Caco-2 (cell line): ENCODE results near the gene LGALS4. TPM values are rescaled to one million over a fixed set of nuclear protein-coding genes. Genes with fewer than 3 reads are reported as not detected.

Experiments used
- BruUV-seq: library from RNA; stranded (reverse); fragments of 400-500 nt; replicated peaks from 2 replicates; lab custom pipeline; 2021; lab: Mats Ljungman, UMichigan
- CTCF ChIA-PET: fragments of 300-600 bp; sonication (Branson Sonifier 250); formaldehyde crosslinking; loops from one replicate; lab custom pipeline; 2022; ENCODE audit warnings: antibody characterized with exemption; lab: Charles Lee
- POLR2A ChIA-PET: fragments of 300-600 bp; sonication (Branson Sonifier 250); formaldehyde crosslinking; loops from one replicate; lab custom pipeline; 2022; ENCODE audit warnings: antibody characterized with exemption; lab: Charles Lee
- DNase-seq, 2 experiments: peaks; one replicate each; pipeline versions ENCODE4 v3.0.0 to v3.0.0-alpha.2; 2020 to 2022
- H3K27me3 ChIP-seq: replicated peaks from 2 replicates; pipeline ENCODE4 v1.6.0; 2011; ENCODE audit warnings: low read length; ENCODE audit not compliant: control insufficient read depth, insufficient read depth
- H3K36me3 ChIP-seq: 2 replicates; pipeline ENCODE4 v1.5.1; 2011; ENCODE audit warnings: low read length; ENCODE audit not compliant: control insufficient read depth, insufficient read depth
- H3K4me1 ChIP-seq: fragments of 250-450 bp; sonication (Bioruptor Pico); 2 replicates; pipeline ENCODE4 v1.5.1; 2020; ENCODE audit warnings: mild to moderate bottlenecking
- H3K4me3 ChIP-seq: 2 replicates; pipeline ENCODE4 v1.5.1; 2011; ENCODE audit warnings: low read depth, mild to moderate bottlenecking, control low read depth, low read length
- H3K9me3 ChIP-seq: fragments of 250-450 bp; sonication (Bioruptor Pico); 2 replicates; pipeline ENCODE4 v1.5.1; 2020; ENCODE audit warnings: mild to moderate bottlenecking, moderate library complexity
- H3K27ac Mint-ChIP-seq: one replicate; pipeline ENCODE4 v1.8.0; 2022; ENCODE audit warnings: mixed read lengths; ENCODE audit not compliant: unreplicated experiment
- H3K27me3 Mint-ChIP-seq: one replicate; pipeline ENCODE4 v1.8.0; 2022; ENCODE audit warnings: mixed read lengths; ENCODE audit not compliant: insufficient read depth, unreplicated experiment
- H3K36me3 Mint-ChIP-seq: one replicate; pipeline ENCODE4 v1.8.0; 2022; ENCODE audit warnings: mild to moderate bottlenecking, mixed read lengths; ENCODE audit not compliant: insufficient read depth, unreplicated experiment
- H3K4me1 Mint-ChIP-seq: one replicate; pipeline ENCODE4 v1.8.0; 2022; ENCODE audit warnings: low read depth, mixed read lengths; ENCODE audit not compliant: unreplicated experiment
- H3K4me3 Mint-ChIP-seq: one replicate; pipeline ENCODE4 v1.8.0; 2022; ENCODE audit warnings: mild to moderate bottlenecking, moderate library complexity, mixed read lengths; ENCODE audit not compliant: unreplicated experiment
- H3K9me3 Mint-ChIP-seq: one replicate; pipeline ENCODE4 v1.8.0; 2022; ENCODE audit warnings: mixed read lengths; ENCODE audit not compliant: unreplicated experiment
- CTCF ChIP-seq, 2 experiments: fragments of 200-600 bp in 1 of 2; IDR thresholded peaks; 1 replicate in 1 of 2; 2 replicates in 1 of 2; pipeline versions ENCODE4 v1.5.1 to v1.8.0; 2011 to 2022; ENCODE audit warnings: antibody characterized with exemption in 1 of 2, control low read depth in 1 of 2, inconsistent platforms in 1 of 2, low read depth in 1 of 2, low read length in 1 of 2, mild to moderate bottlenecking in 1 of 2, moderate library complexity in 1 of 2; ENCODE audit not compliant: insufficient read depth in 1 of 2, severe bottlenecking in 1 of 2, unreplicated experiment in 1 of 2
- intact Hi-C: fragments of 100-400 bp; cut with micrococcal nuclease; formaldehyde crosslinking; loops from one replicate; pipeline ENCODE4 v1.10.0; 2022; ENCODE audit not compliant: unreplicated experiment
- total RNA-seq: library from RNA; stranded (reverse); gene quantifications from 2 replicates; pipeline ENCODE4 v1.2.3, GENCODE V29; 2022

Gene LGALS4
- total RNA-seq, 1 experiment from 2014 or later = 2.2 TPM

GRCh38 chr19:38840583-38840968, 27.8 kb upstream of the LGALS4 start:
- H3K27ac Mint-ChIP-seq = peak overlapping the region; percentile 53
- no TSS peak for BruUV-seq

GRCh38 chr19:38839816-38840582, 27.3 kb upstream of the LGALS4 start:
- H3K27me3 Mint-ChIP-seq = no peaks in the 10 kb centered on the region
- no peak for DNase-seq
- H3K36me3 Mint-ChIP-seq = peaks cover 100% of the 10 kb centered on the region
- H3K27ac Mint-ChIP-seq = peak overlapping the region; percentile 65
- peaks cover 33% of the 10 kb centered on the region for H3K4me1 Mint-ChIP-seq
- Histone ChIP-seq H3K36me3 (peaks cover 31% of the 10 kb centered on the region), H3K9me3 (no peaks in the 10 kb centered on the region), H3K4me3 (no peak overlapping the region), H3K4me1 (peaks cover 32% of the 10 kb centered on the region), H3K27me3 (no peaks in the 10 kb centered on the region)
- POLR2A ChIA-PET = interaction anchor here (0.6 to 1.9 kb wide), 3 partner anchors 8 to 36 kb away, joined by 3 to 18 read pairs (median 5); no protein-coding TSS in a partner anchor
- no TSS peak for BruUV-seq
- no peak for TF ChIP-seq CTCF (IDR thresholded peaks at IDR 0.05; ENCODE audit: insufficient read depth in 1 of 2, low read depth in 1 of 2, low read length in 1 of 2, severe bottlenecking in 1 of 2, unreplicated experiment in 1 of 2)
- intact Hi-C loops = loop anchor here (5.0 kb wide), 1 partner anchor 103 kb away; no protein-coding TSS in a partner anchor
- no peak overlapping the region for H3K4me3 Mint-ChIP-seq
- no peaks in the 10 kb centered on the region for H3K9me3 Mint-ChIP-seq
- CTCF ChIA-PET = interaction anchor here (0.7 kb wide), 1 partner anchor 91 kb away, joined by 3 read pairs; the partner anchor contains the start of genes MRPS12 and SARS2

More at GRCh38 chr19:38840583-38840968, 27.8 kb upstream of the LGALS4 start:
- no peak for TF ChIP-seq CTCF (IDR thresholded peaks at IDR 0.05; ENCODE audit: insufficient read depth in 1 of 2, low read depth in 1 of 2, low read length in 1 of 2, severe bottlenecking in 1 of 2, unreplicated experiment in 1 of 2)
- Mint-ChIP-seq H3K27me3 (no peaks in the 10 kb centered on the region), H3K4me1 (peaks cover 38% of the 10 kb centered on the region), H3K36me3 (peaks cover 100% of the 10 kb centered on the region), H3K4me3 (peak overlapping the region; percentile 44), H3K9me3 (no peaks in the 10 kb centered on the region)
- Histone ChIP-seq H3K27me3 (no peaks in the 10 kb centered on the region), H3K4me3 (no peak overlapping the region), H3K36me3 (peaks cover 34% of the 10 kb centered on the region), H3K4me1 (peaks cover 32% of the 10 kb centered on the region), H3K9me3 (no peaks in the 10 kb centered on the region)
- no peak for DNase-seq
- POLR2A ChIA-PET = interaction anchor here (0.5 to 1.9 kb wide), 3 partner anchors 9 to 46 kb away, joined by 3 to 18 read pairs (median 5); no protein-coding TSS in a partner anchor
- intact Hi-C loops = no loop called here
- CTCF ChIA-PET = no interaction called here

GRCh38 chr19:38838986-38839761, 26.4 kb upstream of the LGALS4 start:
- H3K36me3 ChIP-seq = peaks cover 30% of the 10 kb centered on the region
- no TSS peak for BruUV-seq
- ChIA-PET CTCF (interaction anchor here (0.7 to 1.0 kb wide), 2 partner anchors 91 to 437 kb away, joined by 3 read pairs; partner anchors contain the start of genes FAM98C, MRPS12 and SARS2), POLR2A (interaction anchor here (0.6 to 1.9 kb wide), 3 partner anchors 10 to 102 kb away, joined by 3 to 18 read pairs (median 3); no protein-coding TSS in a partner anchor)
- H3K27me3 ChIP-seq = no peaks in the 10 kb centered on the region
- Mint-ChIP-seq H3K9me3 (no peaks in the 10 kb centered on the region), H3K27me3 (no peaks in the 10 kb centered on the region), H3K36me3 (peaks cover 100% of the 10 kb centered on the region), H3K4me3 (peak overlapping the region; percentile 12), H3K4me1 (peaks cover 27% of the 10 kb centered on the region), H3K27ac (peak overlapping the region; percentile 65)
- no peak for TF ChIP-seq CTCF (IDR thresholded peaks at IDR 0.05; ENCODE audit: insufficient read depth in 1 of 2, low read depth in 1 of 2, low read length in 1 of 2, severe bottlenecking in 1 of 2, unreplicated experiment in 1 of 2)
- H3K4me1 ChIP-seq = peaks cover 32% of the 10 kb centered on the region
- DNase-seq = no peak
- no peaks in the 10 kb centered on the region for H3K9me3 ChIP-seq
- intact Hi-C loops = loop anchor here (5.0 kb wide), 1 partner anchor 102 kb away; no protein-coding TSS in a partner anchor
- no peak overlapping the region for H3K4me3 ChIP-seq
